Endothelial cell of umbilical vein (primary cell): ENCODE measurements around the gene RYR2. TPM values are rescaled to one million over a fixed set of nuclear protein-coding genes. Genes with fewer than 3 reads are reported as not detected.

Experiments
- BruUV-seq: library from RNA; stranded (reverse); fragments of 400-500 nt; replicated peaks from 2 replicates; lab custom pipeline; 2021; lab: Mats Ljungman, UMichigan
- CTCF ChIA-PET: fragments of 300-600, 350-600 bp; sonication (Branson Sonifier 250); formaldehyde crosslinking; loops from one replicate; lab custom pipeline; 2021; ENCODE audit warnings: antibody characterized with exemption, inconsistent platforms; lab: Charles Lee
- POLR2A ChIA-PET: fragments of 300-600, 350-600 bp; sonication (Branson Sonifier 250); formaldehyde crosslinking; loops from one replicate; lab custom pipeline; 2021; ENCODE audit warnings: antibody characterized with exemption, inconsistent platforms; lab: Charles Lee
- DNase-seq: peaks from one replicate; pipeline ENCODE4 v3.0.0-alpha.2; 2011; ENCODE audit warnings: low read depth, low spot score
- FAIRE-seq: peaks from 2 replicates; lab custom pipeline; 2011; peaks lifted over from hg19 to GRCh38; lab: Jason Lieb, UNC
- H2AFZ ChIP-seq: 2 replicates; pipeline ENCODE4 v1.6.0; 2012; ENCODE audit warnings: low read depth, low read length, control low read depth, inconsistent platforms
- H3K27ac ChIP-seq: 2 replicates; pipeline ENCODE4 v1.5.1; 2011; ENCODE audit warnings: low read depth, mild to moderate bottlenecking, control low read depth, low read length, moderate library complexity; ENCODE audit not compliant: insufficient read depth
- H3K27me3 ChIP-seq, 2 experiments: 2 replicates each; pipeline versions ENCODE4 v1.6.0 to v1.6.1; 2011; ENCODE audit warnings: low read length in 2 of 2, mixed read lengths in 1 of 2; ENCODE audit not compliant: control insufficient read depth in 2 of 2, insufficient read depth in 2 of 2
- H3K36me3 ChIP-seq, 2 experiments: 2 replicates in 1 of 2; 3 replicates in 1 of 2; pipeline ENCODE4 v1.5.1; 2011; ENCODE audit warnings: low read length in 2 of 2, mild to moderate bottlenecking in 1 of 2, moderate library complexity in 1 of 2; ENCODE audit not compliant: control insufficient read depth in 2 of 2, insufficient read depth in 2 of 2; ENCODE audit errors: extremely low read depth in 1 of 2
- H3K4me1 ChIP-seq: 3 replicates; pipeline ENCODE4 v1.5.1; 2011; ENCODE audit warnings: mild to moderate bottlenecking, low read length; ENCODE audit not compliant: control insufficient read depth, insufficient read depth; ENCODE audit errors: extremely low read depth
- H3K4me2 ChIP-seq: 2 replicates; pipeline ENCODE4 v1.6.1; 2011; ENCODE audit warnings: low read length, control low read depth, mixed read lengths; ENCODE audit not compliant: insufficient read depth
- H3K4me3 ChIP-seq, 3 experiments: fragments of 200-600 bp in 1 of 3; sonication (generic), shearing (Covaris generic) in 1 of 3; replicated peaks in 1 of 3; 2 replicates each; pipeline ENCODE4 v1.5.1; 2011 to 2016; ENCODE audit warnings: control low read depth in 3 of 3, low read length in 3 of 3, mild to moderate bottlenecking in 2 of 3, inconsistent platforms in 1 of 3, low read depth in 1 of 3, moderate library complexity in 1 of 3; ENCODE audit not compliant: insufficient read depth in 1 of 3
- H3K79me2 ChIP-seq: 2 replicates; pipeline ENCODE4 v1.6.0; 2012; ENCODE audit warnings: low read length, inconsistent platforms; ENCODE audit not compliant: control insufficient read depth, insufficient read depth
- H3K9ac ChIP-seq: replicated peaks from 2 replicates; pipeline ENCODE3; 2011; ENCODE audit warnings: low read length, control low read depth; ENCODE audit not compliant: insufficient read depth; ENCODE audit errors: extremely low read depth
- H3K9me1 ChIP-seq: replicated peaks from 3 replicates; pipeline ENCODE4 v1.6.0; 2011; ENCODE audit warnings: mild to moderate bottlenecking, low read length; ENCODE audit not compliant: control insufficient read depth, insufficient read depth; ENCODE audit errors: extremely low read depth
- H3K9me3 ChIP-seq: replicated peaks from 2 replicates; pipeline ENCODE4 v1.5.1; 2012; ENCODE audit warnings: low read length, inconsistent platforms; ENCODE audit not compliant: control insufficient read depth, insufficient read depth
- H4K20me1 ChIP-seq: replicated peaks from 2 replicates; pipeline ENCODE3; 2011; ENCODE audit warnings: mild to moderate bottlenecking, low read length; ENCODE audit not compliant: control insufficient read depth, insufficient read depth; ENCODE audit errors: extremely low read depth
- EZH2 ChIP-seq: IDR thresholded peaks from 2 replicates; pipeline ENCODE4 v1.6.1; 2012; ENCODE audit warnings: borderline replicate concordance, low read depth, mild to moderate bottlenecking, moderate library complexity, low read length, inconsistent platforms; ENCODE audit not compliant: severe bottlenecking
- FOS ChIP-seq: IDR thresholded peaks from 2 replicates; pipeline ENCODE4 v1.6.1; 2011; ENCODE audit warnings: mild to moderate bottlenecking, low read length, moderate library complexity, borderline replicate concordance; ENCODE audit not compliant: insufficient read depth
- GATA2 ChIP-seq: IDR thresholded peaks from 2 replicates; pipeline ENCODE4 v1.7.0; 2011; ENCODE audit warnings: low read depth, mild to moderate bottlenecking, moderate library complexity, mixed read lengths, low read length; ENCODE audit not compliant: insufficient read length, insufficient read depth
- JUN ChIP-seq: IDR thresholded peaks from 2 replicates; pipeline ENCODE4 v1.6.1; 2011; ENCODE audit warnings: borderline replicate concordance, low read depth; ENCODE audit not compliant: insufficient read length, insufficient read depth
- MAX ChIP-seq: IDR thresholded peaks from 2 replicates; pipeline ENCODE4 v1.6.1; 2011; ENCODE audit not compliant: insufficient read depth, insufficient read length
- MYC ChIP-seq: IDR thresholded peaks from one replicate; pipeline ENCODE4 v1.6.1; 2011; ENCODE audit warnings: mild to moderate bottlenecking, low read depth, low read length
- POLR2A ChIP-seq: IDR thresholded peaks from 2 replicates; pipeline ENCODE4 v1.6.1; 2012; ENCODE audit warnings: low read depth, mild to moderate bottlenecking, control low read depth, low read length
- POLR2AphosphoS5 ChIP-seq: IDR thresholded peaks from 2 replicates; pipeline ENCODE4 v1.6.1; 2012; ENCODE audit warnings: low read depth, mild to moderate bottlenecking, control low read depth, low read length, moderate library complexity; ENCODE audit not compliant: insufficient read depth
- dilution Hi-C: fragments of 300-500 bp; cut with MboI; formaldehyde crosslinking; loops from one replicate; pipeline ENCODE4 v1.15.0; 2019; ENCODE audit warnings: low sequenced_read_pairs; ENCODE audit not compliant: extremely low pct_ligation_motif_present
- intact Hi-C: fragments of 100-400 bp; cut with micrococcal nuclease; formaldehyde crosslinking; loops from one replicate; pipeline ENCODE4 v1.10.0; 2022
- polyA plus RNA-seq, 4 experiments: library from polyadenylated mRNA; depleted of rRNA in 3 of 4; stranded (reverse) in 3 of 4; unstranded in 1 of 4; fragments of >200 nt; gene quantifications; 2 replicates each; pipeline versions ENCODE4 v1.2.1 to v1.2.3, GENCODE V29; 2011 to 2012; ENCODE audit warnings: missing spikeins in 1 of 4
- total RNA-seq: library from RNA; stranded (reverse); gene quantifications from 2 replicates; pipeline ENCODE4 v1.2.3, GENCODE V29; 2021
- TF ChIP-seq, protein P1 (sequence below), 2 donors: IDR thresholded peaks; 1 replicate in 1 of 2; 2 replicates in 1 of 2; pipeline ENCODE4 v1.5.1; 2011; ENCODE audit warnings: low read length in 2 of 2, mild to moderate bottlenecking in 2 of 2, moderate library complexity in 2 of 2, control low read depth in 1 of 2, inconsistent platforms in 1 of 2, low read depth in 1 of 2; ENCODE audit not compliant: insufficient read depth in 1 of 2; ENCODE audit errors: extremely low read depth in 1 of 2

Gene RYR2
- total and polyA plus RNA-seq, 2 donors (not counting 3 experiments of a cell fraction or from before 2014, with no cell fraction given): not detected

GRCh38 chr1:237863234-237863633, 821.2 kb downstream of the RYR2 start:
- Histone ChIP-seq H3K27ac (no peak overlapping the region), H2AFZ (no peak overlapping the region), H3K79me2 (no peaks in the 10 kb centered on the region), H3K9ac (no peak overlapping the region), H3K27me3 (no peaks in the 10 kb centered on the region), H4K20me1 (no peaks in the 10 kb centered on the region), H3K4me1 (no peaks in the 10 kb centered on the region), H3K9me1 (no peaks in the 10 kb centered on the region), H3K4me3 (no peak overlapping the region), H3K4me2 (no peak overlapping the region), H3K9me3 (no peaks in the 10 kb centered on the region), H3K36me3 (no peaks in the 10 kb centered on the region)
- FAIRE-seq: no peak
- POLR2A ChIA-PET: no interaction called here
- dilution Hi-C loops: no loop called here
- TF ChIP-seq MYC (no peak), FOS (no peak), POLR2A (no peak)
- TF ChIP-seq, protein P1, sequence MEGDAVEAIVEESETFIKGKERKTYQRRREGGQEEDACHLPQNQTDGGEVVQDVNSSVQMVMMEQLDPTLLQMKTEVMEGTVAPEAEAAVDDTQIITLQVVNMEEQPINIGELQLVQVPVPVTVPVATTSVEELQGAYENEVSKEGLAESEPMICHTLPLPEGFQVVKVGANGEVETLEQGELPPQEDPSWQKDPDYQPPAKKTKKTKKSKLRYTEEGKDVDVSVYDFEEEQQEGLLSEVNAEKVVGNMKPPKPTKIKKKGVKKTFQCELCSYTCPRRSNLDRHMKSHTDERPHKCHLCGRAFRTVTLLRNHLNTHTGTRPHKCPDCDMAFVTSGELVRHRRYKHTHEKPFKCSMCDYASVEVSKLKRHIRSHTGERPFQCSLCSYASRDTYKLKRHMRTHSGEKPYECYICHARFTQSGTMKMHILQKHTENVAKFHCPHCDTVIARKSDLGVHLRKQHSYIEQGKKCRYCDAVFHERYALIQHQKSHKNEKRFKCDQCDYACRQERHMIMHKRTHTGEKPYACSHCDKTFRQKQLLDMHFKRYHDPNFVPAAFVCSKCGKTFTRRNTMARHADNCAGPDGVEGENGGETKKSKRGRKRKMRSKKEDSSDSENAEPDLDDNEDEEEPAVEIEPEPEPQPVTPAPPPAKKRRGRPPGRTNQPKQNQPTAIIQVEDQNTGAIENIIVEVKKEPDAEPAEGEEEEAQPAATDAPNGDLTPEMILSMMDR (IDR thresholded peaks at IDR 0.05; ENCODE audit: extremely low read depth in 1 of 2, insufficient read depth in 1 of 2, low read depth in 1 of 2, low read length in 2 of 2): no peak
- no peak for DNase-seq
- intact Hi-C loops: no loop called here
- CTCF ChIA-PET: no interaction called here
- no TSS peak for BruUV-seq

DNA sequence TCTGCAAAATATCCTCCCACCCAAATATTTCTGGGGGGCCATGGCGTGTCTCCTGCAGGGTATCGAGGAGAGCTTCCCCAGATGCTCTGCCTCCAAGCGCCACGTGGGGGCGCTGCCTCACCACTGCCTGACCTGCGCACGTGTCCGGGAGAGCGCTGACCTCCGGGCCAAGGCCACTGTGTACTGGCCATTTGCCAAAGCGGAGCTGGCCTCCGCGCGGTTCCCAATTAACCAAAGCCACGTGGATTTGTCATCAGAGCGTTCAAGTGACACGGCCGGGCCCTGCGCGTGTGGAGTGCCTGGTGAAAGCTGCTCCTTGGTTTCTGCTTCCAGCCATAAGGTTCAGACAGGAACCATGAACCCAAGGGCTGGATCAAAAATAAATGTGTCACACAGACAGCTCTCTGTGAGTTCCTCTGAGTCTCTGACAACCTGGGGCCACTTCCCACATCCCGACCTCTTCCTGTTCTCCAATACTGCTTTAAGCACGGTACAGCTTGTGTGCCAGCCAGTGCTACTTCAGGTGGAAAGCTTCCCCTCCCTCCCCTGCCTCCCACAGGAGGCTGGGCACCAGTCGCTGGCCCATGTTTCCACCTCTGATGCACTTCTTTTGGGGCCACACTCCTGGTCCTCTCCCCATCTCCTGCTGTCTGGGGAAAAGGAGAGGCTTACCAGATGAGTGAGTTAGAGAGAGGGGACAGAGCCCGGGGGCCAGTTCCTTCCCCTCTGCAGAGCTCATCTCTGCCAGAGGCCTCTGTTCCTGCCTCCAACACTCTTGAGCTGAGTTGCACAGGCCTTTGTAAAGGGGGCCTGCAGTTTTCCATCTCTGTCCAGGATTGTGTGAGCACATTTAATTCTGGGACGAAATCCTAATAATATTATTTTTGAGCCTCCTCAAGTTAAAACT, 822.6 kb downstream of the RYR2 start:
- no peak overlapping the region for H3K9ac ChIP-seq
- H3K36me3 ChIP-seq: no peaks in the 10 kb centered on the region
- H3K27ac ChIP-seq: no peak overlapping the region
- no peak overlapping the region for H3K4me3 ChIP-seq
- POLR2A ChIA-PET: no interaction called here
- dilution Hi-C loops: no loop called here
- no peaks in the 10 kb centered on the region for H3K79me2 ChIP-seq
- H3K9me3 ChIP-seq: no peaks in the 10 kb centered on the region
- FAIRE-seq: no peak
- TF ChIP-seq FOS: no peak
- TF ChIP-seq POLR2A: no peak
- no peak for TF ChIP-seq EZH2
- TF ChIP-seq, protein P1 (IDR thresholded peaks at IDR 0.05; ENCODE audit: extremely low read depth in 1 of 2, insufficient read depth in 1 of 2, low read depth in 1 of 2, low read length in 2 of 2): no peak
- no peak for TF ChIP-seq POLR2AphosphoS5
- TF ChIP-seq MAX: no peak
- TF ChIP-seq MYC: no peak
- no peak for TF ChIP-seq JUN
- no peak for TF ChIP-seq GATA2
- CTCF ChIA-PET: no interaction called here
- no peak overlapping the region for H2AFZ ChIP-seq
- H3K9me1 ChIP-seq: no peaks in the 10 kb centered on the region
- no peak for DNase-seq
- no TSS peak for BruUV-seq
- no peak overlapping the region for H3K4me2 ChIP-seq
- H4K20me1 ChIP-seq: no peaks in the 10 kb centered on the region
- H3K4me1 ChIP-seq: no peaks in the 10 kb centered on the region
- intact Hi-C loops: no loop called here
- H3K27me3 ChIP-seq: no peaks in the 10 kb centered on the region
